ENCODE measurements around the gene TTYH1.
A peak's percentile ranks its signal among the peaks of the same experiment; 100 is the strongest.
"Not testable (repeated sequence)": the region's sequence is repeated elsewhere in the genome, so short reads cannot be mapped to it uniquely, and the experiment has no call there.

Gene TTYH1

GRCh38 chr19:54461613-54462012, 46.3 kb downstream of the TTYH1 start:
- DNase-seq, result no peak

GRCh38 chr19:54462047-54462654, 46.9 kb downstream of the TTYH1 start:
- DNase-seq, result no peak

- no peak for DNase-seq
These were observed 47.6 kb downstream of the TTYH1 start for GRCh38 chr19:54462655-54463530.

GRCh38 chr19:54463531-54464043, 48.3 kb downstream of the TTYH1 start, which contains the start of gene LENG9:
TSS of gene LENG9 (minus strand) at chr19:54463778. CDS start at chr19:54463526, 252 bp downstream.
- DNase-seq, result peak; percentile 36

- DNase-seq, result peak; percentile 81
These were observed 48.9 kb downstream of the TTYH1 start for GRCh38 chr19:54464044-54464629.

GRCh38 chr19:54464630-54465425, 49.6 kb downstream of the TTYH1 start:
- peak; percentile 42 for DNase-seq

GRCh38 chr19:54465426-54466109, 50.3 kb downstream of the TTYH1 start:
- DNase-seq, result no peak

- not testable (repeated sequence) for DNase-seq
These were observed 50.8 kb downstream of the TTYH1 start for GRCh38 chr19:54466110-54466480.

GRCh38 chr19:54469496-54469934, 54.3 kb downstream of the TTYH1 start:
- DNase-seq, result no peak

GRCh38 chr19:54470276-54470887, 55.1 kb downstream of the TTYH1 start:
- no peak for DNase-seq

- no peak for DNase-seq
These were observed 55.9 kb downstream of the TTYH1 start for GRCh38 chr19:54470991-54471782.

GRCh38 chr19:54473071-54473891, 58.0 kb downstream of the TTYH1 start, which contains the start of gene CDC42EP5:
TSS of gene CDC42EP5 (minus strand) at chr19:54473296. CDS start at chr19:54465547, 7,749 bp downstream.
- no peak for DNase-seq

GRCh38 chr19:54473892-54474372, 58.7 kb downstream of the TTYH1 start:
- no peak for DNase-seq

GRCh38 chr19:54475706-54476105, 60.4 kb downstream of the TTYH1 start:
- no peak for DNase-seq

- no peak for DNase-seq
These were observed 62.4 kb downstream of the TTYH1 start for GRCh38 chr19:54477650-54478049.

GRCh38 chr19:54478677-54479266, 63.5 kb downstream of the TTYH1 start:
- peak; percentile 16 for DNase-seq

GRCh38 chr19:54480051-54480450, 64.8 kb downstream of the TTYH1 start:
- no peak for DNase-seq

GRCh38 chr19:54481326-54481930, 66.2 kb downstream of the TTYH1 start:
- peak; percentile 30 for DNase-seq

GRCh38 chr19:54482889-54483288, 67.6 kb downstream of the TTYH1 start:
- DNase-seq, result no peak

All from NCI-H345 (cell line).